GM19351 (cell line): ENCODE measurements around the gene HSPA6.
"Not testable (repeated sequence)": the region's sequence is repeated elsewhere in the genome, so short reads cannot be mapped to it uniquely, and the experiment has no call there.

Experiments
- ATAC-seq: cut with Tn5 transposase; IDR thresholded peaks from one replicate; pipeline ENCODE4 v1.9.1; 2021; ENCODE audit warnings: mild to moderate bottlenecking, moderate library complexity; ENCODE audit not compliant: unreplicated experiment

The HSPA6 gene

DNA sequence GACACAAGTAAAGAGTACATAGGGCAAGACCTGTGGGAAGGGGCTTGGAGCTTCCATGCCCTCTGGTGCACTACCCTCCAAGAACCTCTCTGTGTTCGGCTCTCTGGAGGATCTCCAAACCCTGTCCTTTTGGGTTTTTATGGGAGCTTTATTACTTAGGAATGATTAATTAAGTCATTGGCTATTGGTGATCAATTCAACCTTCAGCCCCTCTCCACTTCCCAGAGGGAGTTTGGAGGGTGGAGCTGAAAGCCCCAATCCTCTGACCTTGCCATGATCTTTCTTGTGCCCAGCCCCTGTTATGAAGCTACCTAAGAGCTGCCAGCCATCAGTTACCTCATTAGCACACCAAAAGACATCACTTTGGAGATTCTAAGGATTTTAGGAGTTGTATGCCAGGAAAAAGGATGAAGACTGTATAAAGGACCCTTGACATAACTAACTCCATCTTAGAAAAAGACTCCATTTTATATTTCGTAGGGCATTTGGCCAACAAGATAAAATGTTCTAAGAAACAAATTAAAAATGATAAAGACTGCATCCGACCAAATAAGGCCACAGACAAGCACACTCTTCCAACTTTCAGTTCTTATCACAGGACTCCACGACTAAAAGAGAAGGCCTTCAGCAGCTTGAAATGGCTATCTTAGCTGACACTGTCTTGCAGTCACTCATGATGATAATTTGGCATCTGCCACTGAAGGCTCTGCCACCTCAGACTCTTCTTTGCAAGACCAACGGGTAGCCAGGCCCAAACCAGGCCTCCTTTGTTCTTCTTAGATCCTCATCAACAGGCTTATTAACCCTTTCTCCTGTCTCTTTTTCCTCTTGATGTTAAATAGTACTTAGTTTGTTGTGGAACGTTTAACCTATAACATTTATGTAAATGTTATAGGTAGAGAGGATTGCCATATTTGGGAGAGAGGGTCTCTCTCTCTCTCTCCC lies 33.4 kb downstream of the HSPA6 start:
- not testable (repeated sequence) for ATAC-seq

DNA sequence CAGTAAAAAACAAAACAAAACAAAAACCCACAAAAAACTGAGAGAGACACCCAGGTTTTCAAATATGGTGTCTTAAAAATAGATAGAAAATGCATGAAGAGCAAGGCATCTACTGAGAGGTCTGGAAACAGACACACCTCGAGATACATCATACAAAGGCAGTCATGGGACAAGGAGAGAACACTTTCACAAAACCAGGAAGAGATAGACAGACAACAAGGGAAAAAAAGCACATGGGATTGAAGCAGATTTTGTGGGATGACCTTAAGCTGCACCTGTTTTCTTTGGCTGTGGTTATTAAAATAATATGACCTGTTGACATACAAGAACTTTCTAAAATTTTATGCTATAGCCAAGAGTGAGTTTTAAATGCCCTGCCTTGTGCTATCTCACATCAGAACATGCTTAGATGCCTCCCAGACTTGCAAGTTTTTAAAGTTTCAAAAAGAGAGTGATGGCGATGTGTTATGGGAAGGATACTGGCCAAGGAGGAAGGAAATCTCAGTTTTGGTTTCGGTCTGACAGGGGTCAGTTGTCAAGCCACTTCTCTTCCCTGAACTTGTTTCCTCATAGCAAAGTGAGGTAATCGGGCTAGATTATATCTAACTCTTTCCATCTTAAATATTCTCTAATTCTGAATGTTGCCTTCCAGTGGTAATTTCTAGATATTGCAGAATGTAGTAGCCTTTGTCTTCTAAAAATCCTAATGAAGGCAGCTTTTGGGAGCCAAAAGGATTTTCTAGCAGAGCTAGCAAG lies 36.8 kb downstream of the HSPA6 start:
- ATAC-seq: peak; percentile 50

DNA sequence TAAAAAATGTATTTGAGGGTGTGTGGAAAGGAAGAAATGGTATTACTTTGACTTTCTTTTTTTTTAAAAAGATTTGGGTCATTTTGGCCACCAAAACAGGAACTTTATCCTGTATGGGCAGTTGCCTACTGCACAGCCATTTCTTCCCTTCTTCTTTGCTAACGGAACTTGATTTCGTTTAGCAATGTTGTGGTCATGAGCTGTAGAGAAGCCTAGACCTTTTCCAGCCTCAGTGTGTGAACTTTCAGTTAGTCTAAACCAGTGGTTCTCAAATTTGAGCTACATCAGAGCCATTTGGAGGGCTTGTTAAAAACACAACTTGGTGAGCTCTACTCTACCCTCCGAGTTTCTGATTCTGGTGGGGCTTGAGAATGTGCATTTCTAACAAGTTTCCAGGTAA lies 38.1 kb downstream of the HSPA6 start:
- not testable (repeated sequence) for ATAC-seq

DNA sequence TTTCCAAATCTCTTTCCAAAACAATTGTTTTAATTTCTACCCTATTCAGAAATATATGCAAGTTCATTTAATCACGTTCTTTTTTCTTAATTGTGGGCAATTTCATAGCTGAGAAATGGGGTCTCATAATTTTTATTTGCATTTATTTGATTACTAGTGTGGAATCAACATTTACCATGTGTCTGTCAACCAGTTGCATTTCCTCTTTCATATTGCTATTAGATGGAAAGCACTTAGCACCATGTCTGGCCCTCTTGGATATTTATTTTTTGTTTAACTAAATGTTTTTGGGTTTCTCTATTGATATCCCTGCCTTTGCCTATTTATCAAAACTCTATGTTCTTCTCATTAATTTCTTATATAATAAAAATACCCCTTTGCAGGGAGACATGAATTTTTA lies 39.2 kb downstream of the HSPA6 start:
- ATAC-seq: not testable (repeated sequence)

DNA sequence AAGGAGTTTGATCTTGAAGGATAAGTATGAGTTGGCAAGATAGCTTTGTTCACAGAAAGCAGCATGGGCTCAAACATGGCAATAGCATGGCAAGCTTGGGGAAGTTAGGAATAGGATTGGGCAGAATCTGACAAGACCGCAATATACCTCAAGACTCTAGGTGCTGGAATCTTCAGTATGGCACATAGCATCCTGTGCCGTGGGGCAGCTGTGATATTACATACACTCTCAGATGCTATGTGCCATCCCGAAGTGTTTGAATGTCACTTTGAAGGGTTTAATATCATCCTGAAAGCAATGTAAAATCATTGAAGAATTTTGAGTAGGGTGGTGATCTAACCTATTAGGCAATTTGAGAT lies 42.2 kb downstream of the HSPA6 start:
- not testable (repeated sequence) for ATAC-seq

DNA sequence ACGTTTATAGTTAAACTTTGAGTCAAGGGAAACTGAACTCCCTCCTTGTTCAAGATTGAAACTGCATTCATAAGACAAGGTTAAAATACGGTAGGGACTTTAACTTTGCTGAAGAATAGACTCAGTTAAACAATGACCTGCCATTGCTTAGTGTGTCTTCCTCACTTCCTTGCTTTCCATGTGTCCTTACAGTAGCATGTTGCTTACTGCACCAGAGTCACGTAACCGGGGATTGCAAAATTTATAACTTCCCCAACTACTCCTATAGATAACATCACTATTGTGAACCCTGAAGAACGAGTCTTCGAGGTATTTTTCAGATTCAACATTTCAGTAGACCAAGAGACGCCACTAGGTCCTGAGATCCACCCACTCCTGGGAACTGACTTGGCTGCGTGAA lies 47.4 kb downstream of the HSPA6 start:
- not testable (repeated sequence) for ATAC-seq
